GM12872 (cell line): ENCODE results near the gene TAS2R13.

Experiments
- CTCF ChIP-seq: IDR thresholded peaks from 3 replicates; pipeline ENCODE4 v1.5.1; 2011; ENCODE audit warnings: low read depth, mild to moderate bottlenecking, low read length, moderate library complexity; ENCODE audit not compliant: insufficient read depth

The TAS2R13 gene

DNA sequence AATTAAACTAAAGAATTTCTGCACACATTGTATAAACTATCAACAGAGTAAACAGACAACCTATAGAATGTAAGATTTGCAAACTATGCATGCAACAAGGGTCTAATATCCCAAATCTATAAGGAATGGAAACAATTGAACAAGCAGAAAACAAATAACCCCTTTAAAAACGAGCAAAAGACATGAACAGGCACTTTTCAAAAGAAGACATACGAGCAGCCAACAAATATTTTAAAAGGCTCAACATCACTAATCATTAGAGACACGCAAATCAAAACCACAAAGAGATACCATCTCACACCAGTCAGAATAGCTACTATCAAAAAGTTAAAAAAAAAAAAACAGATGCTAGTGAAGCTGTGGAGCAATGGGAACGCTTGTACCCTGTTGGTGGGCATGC lies 4.7 kb downstream of the TAS2R13 start:
- TF ChIP-seq CTCF: no peak

- no peak for TF ChIP-seq CTCF
Measured at GRCh38 chr12:10901427-10901826, 7.9 kb downstream of the TAS2R13 start.

GRCh38 chr12:10900972-10901371 lies 8.4 kb downstream of the TAS2R13 start:
- no peak for TF ChIP-seq CTCF

GRCh38 chr12:10900530-10900929 lies 8.8 kb downstream of the TAS2R13 start:
- TF ChIP-seq CTCF: no peak

- TF ChIP-seq CTCF: no peak
Measured at GRCh38 chr12:10896854-10897253, 12.5 kb downstream of the TAS2R13 start.

- TF ChIP-seq CTCF: no peak
Measured at GRCh38 chr12:10891937-10892336, 17.4 kb downstream of the TAS2R13 start.

DNA sequence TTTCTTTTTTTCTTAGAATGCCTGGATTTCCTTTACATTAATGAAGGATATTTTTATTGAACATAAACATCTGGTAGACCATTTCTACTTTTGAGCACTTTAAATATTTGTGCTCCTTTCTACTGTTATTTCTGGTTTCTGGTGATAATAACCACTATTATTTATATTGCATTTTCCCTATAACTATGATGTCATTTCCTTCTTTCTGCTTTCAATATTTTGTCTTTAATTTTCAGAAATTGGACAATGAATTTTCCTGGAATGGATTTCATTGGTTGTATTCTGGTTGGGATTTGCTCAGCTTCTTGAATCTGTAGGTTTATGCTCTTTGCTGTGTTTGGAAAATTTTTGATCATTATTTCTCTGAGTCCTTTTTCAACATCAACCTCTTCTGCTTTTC lies 20.1 kb downstream of the TAS2R13 start:
- TF ChIP-seq CTCF: no peak
